A673 (cell line): ENCODE measurements around the gene LARP4B. TPM values are rescaled to one million over a fixed set of nuclear protein-coding genes. Genes with fewer than 3 reads are reported as not detected.

ENCODE experiments used
- BruUV-seq: library from RNA; stranded (reverse); fragments of 400-500 nt; replicated peaks from 2 replicates; lab custom pipeline; 2021; lab: Mats Ljungman, UMichigan
- CTCF ChIA-PET: fragments of 300-600 bp; sonication (Branson Sonifier 250); formaldehyde crosslinking; loops from one replicate; lab custom pipeline; 2022; ENCODE audit warnings: antibody characterized with exemption; lab: Charles Lee
- POLR2A ChIA-PET: fragments of 300-600 bp; sonication (Branson Sonifier 250); formaldehyde crosslinking; loops from one replicate; lab custom pipeline; 2022; ENCODE audit warnings: antibody characterized with exemption; ENCODE audit not compliant: low non-redundant PET; lab: Charles Lee
- DNase-seq: peaks from one replicate; pipeline ENCODE4 v3.0.0-alpha.2; 2015; ENCODE audit warnings: low spot score
- H3K27ac ChIP-seq: fragments of 200-600 bp; sonication (generic); 2 replicates; pipeline ENCODE4 v1.5.1; 2016; ENCODE audit warnings: mixed run types, low read depth, mild to moderate bottlenecking, mixed read lengths, antibody characterized with exemption, low read length; ENCODE audit not compliant: poor library complexity, severe bottlenecking
- H3K27me3 ChIP-seq: fragments of 200-600 bp; sonication (generic); replicated peaks from 2 replicates; pipeline ENCODE4 v1.6.1; 2017; ENCODE audit warnings: mixed run types, low read depth, mild to moderate bottlenecking, mixed read lengths, antibody characterized with exemption, low read length; ENCODE audit not compliant: insufficient read depth, poor library complexity
- H3K36me3 ChIP-seq: fragments of 200-600 bp; sonication (generic); 2 replicates; pipeline ENCODE4 v1.6.1; 2016; ENCODE audit warnings: mixed run types, mild to moderate bottlenecking, mixed read lengths, antibody characterized with exemption, low read length; ENCODE audit not compliant: insufficient read depth, poor library complexity, severe bottlenecking
- H3K4me1 ChIP-seq: fragments of 200-600 bp; sonication (generic); 2 replicates; pipeline ENCODE4 v1.6.1; 2017; ENCODE audit warnings: mixed run types, mild to moderate bottlenecking, mixed read lengths, antibody characterized with exemption, low read length; ENCODE audit not compliant: insufficient read depth, poor library complexity, severe bottlenecking
- H3K4me3 ChIP-seq: fragments of 200-600 bp; sonication (generic); 2 replicates; pipeline ENCODE4 v1.5.1; 2016; ENCODE audit warnings: low read depth, mixed run types, mild to moderate bottlenecking, mixed read lengths, low read length; ENCODE audit not compliant: poor library complexity, severe bottlenecking
- H3K9me3 ChIP-seq: fragments of 200-600 bp; sonication (generic); 2 replicates; pipeline ENCODE4 v1.6.1; 2016; ENCODE audit warnings: mixed run types, low read depth, mild to moderate bottlenecking, mixed read lengths, antibody characterized with exemption, low read length; ENCODE audit not compliant: poor library complexity, severe bottlenecking
- EZH2 ChIP-seq: fragments of 200-600 bp; sonication (generic); IDR thresholded peaks from 2 replicates; pipeline ENCODE4 v1.6.1; 2017; ENCODE audit warnings: borderline replicate concordance, low read depth, mild to moderate bottlenecking, mixed read lengths, antibody characterized with exemption, low read length; ENCODE audit not compliant: poor library complexity, severe bottlenecking
- intact Hi-C: fragments of 100-400 bp; cut with micrococcal nuclease; formaldehyde crosslinking; loops from one replicate; pipeline ENCODE4 v1.10.0; 2022; ENCODE audit not compliant: unreplicated experiment
- total RNA-seq: library from RNA; stranded (reverse); gene quantifications from 2 replicates; pipeline ENCODE4 v1.2.3, GENCODE V29; 2021
- TF ChIP-seq, protein P1 (sequence below): fragments of 300-800, 200-600 bp; sonication (generic); conservative IDR thresholded peaks from 2 replicates; pipeline ENCODE4 v1.5.1; 2017; ENCODE audit warnings: low read depth, mild to moderate bottlenecking, antibody characterized with exemption, low read length, moderate library complexity, mixed read lengths

Gene LARP4B
- total RNA-seq, 1 experiment from 2014 or later, result 101 TPM

DNA sequence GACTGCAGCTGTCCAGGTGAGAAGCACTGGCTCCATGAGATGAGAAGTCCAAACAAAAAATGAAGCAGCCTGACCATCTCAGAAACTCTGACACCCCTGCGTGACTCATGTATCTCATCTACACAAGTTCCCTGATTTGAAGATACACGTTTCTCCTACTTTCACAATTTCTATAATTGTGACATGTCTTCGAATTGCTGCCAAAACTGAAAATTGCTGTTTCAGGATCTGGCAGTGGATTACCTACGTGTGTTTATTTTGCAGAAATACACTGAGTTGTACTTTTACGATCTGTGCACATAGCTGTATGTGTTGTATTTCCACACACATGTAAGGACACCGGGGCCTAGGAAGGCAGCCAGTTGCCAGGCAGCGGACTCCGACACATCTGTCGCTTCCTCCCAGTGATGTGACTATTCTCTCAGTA, 53.2 kb downstream of the LARP4B start:
- no peaks in the 10 kb centered on the region for H3K9me3 ChIP-seq
- no peak for DNase-seq
- intact Hi-C loops, result no loop called here
- no peaks in the 10 kb centered on the region for H3K27me3 ChIP-seq
- BruUV-seq, result no TSS peak
- H3K36me3 ChIP-seq, result peaks cover 34% of the 10 kb centered on the region
- no peak overlapping the region for H3K27ac ChIP-seq
- TF ChIP-seq EZH2, result no peak
- TF ChIP-seq, protein P1, sequence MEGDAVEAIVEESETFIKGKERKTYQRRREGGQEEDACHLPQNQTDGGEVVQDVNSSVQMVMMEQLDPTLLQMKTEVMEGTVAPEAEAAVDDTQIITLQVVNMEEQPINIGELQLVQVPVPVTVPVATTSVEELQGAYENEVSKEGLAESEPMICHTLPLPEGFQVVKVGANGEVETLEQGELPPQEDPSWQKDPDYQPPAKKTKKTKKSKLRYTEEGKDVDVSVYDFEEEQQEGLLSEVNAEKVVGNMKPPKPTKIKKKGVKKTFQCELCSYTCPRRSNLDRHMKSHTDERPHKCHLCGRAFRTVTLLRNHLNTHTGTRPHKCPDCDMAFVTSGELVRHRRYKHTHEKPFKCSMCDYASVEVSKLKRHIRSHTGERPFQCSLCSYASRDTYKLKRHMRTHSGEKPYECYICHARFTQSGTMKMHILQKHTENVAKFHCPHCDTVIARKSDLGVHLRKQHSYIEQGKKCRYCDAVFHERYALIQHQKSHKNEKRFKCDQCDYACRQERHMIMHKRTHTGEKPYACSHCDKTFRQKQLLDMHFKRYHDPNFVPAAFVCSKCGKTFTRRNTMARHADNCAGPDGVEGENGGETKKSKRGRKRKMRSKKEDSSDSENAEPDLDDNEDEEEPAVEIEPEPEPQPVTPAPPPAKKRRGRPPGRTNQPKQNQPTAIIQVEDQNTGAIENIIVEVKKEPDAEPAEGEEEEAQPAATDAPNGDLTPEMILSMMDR, result no peak
- no peak overlapping the region for H3K4me3 ChIP-seq
- ChIA-PET POLR2A (no interaction called here), CTCF (no interaction called here)
- no peaks in the 10 kb centered on the region for H3K4me1 ChIP-seq

GRCh38 chr10:876438-876837, 55.1 kb downstream of the LARP4B start:
- Histone ChIP-seq H3K27me3 (no peaks in the 10 kb centered on the region), H3K27ac (no peak overlapping the region), H3K4me3 (no peak overlapping the region), H3K9me3 (no peaks in the 10 kb centered on the region), H3K36me3 (peaks cover 33% of the 10 kb centered on the region), H3K4me1 (no peaks in the 10 kb centered on the region)
- TF ChIP-seq, protein P1, result no peak
- no peak for TF ChIP-seq EZH2
- intact Hi-C loops, result no loop called here
- POLR2A ChIA-PET, result no interaction called here
- DNase-seq, result no peak
- no TSS peak for BruUV-seq
- CTCF ChIA-PET, result no interaction called here

- POLR2A ChIA-PET, result no interaction called here
- TF ChIP-seq EZH2, result no peak
- TF ChIP-seq, protein P1, result no peak
- no TSS peak for BruUV-seq
- intact Hi-C loops, result no loop called here
- Histone ChIP-seq H3K27ac (no peak overlapping the region), H3K27me3 (no peaks in the 10 kb centered on the region), H3K36me3 (peaks cover 21% of the 10 kb centered on the region), H3K9me3 (no peaks in the 10 kb centered on the region), H3K4me1 (no peaks in the 10 kb centered on the region), H3K4me3 (no peak overlapping the region)
- DNase-seq, result no peak
- CTCF ChIA-PET, result no interaction called here
Observed at GRCh38 chr10:873020-873419, 58.5 kb downstream of the LARP4B start.
